GM21723 (cell line): ENCODE data around the gene MGAT5.

ENCODE experiments used
- ATAC-seq: cut with Tn5 transposase; IDR thresholded peaks from one replicate; pipeline ENCODE4 v1.9.1; 2021; ENCODE audit warnings: mild to moderate bottlenecking, moderate library complexity; ENCODE audit not compliant: unreplicated experiment

The MGAT5 gene, protein sequence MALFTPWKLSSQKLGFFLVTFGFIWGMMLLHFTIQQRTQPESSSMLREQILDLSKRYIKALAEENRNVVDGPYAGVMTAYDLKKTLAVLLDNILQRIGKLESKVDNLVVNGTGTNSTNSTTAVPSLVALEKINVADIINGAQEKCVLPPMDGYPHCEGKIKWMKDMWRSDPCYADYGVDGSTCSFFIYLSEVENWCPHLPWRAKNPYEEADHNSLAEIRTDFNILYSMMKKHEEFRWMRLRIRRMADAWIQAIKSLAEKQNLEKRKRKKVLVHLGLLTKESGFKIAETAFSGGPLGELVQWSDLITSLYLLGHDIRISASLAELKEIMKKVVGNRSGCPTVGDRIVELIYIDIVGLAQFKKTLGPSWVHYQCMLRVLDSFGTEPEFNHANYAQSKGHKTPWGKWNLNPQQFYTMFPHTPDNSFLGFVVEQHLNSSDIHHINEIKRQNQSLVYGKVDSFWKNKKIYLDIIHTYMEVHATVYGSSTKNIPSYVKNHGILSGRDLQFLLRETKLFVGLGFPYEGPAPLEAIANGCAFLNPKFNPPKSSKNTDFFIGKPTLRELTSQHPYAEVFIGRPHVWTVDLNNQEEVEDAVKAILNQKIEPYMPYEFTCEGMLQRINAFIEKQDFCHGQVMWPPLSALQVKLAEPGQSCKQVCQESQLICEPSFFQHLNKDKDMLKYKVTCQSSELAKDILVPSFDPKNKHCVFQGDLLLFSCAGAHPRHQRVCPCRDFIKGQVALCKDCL

DNA sequence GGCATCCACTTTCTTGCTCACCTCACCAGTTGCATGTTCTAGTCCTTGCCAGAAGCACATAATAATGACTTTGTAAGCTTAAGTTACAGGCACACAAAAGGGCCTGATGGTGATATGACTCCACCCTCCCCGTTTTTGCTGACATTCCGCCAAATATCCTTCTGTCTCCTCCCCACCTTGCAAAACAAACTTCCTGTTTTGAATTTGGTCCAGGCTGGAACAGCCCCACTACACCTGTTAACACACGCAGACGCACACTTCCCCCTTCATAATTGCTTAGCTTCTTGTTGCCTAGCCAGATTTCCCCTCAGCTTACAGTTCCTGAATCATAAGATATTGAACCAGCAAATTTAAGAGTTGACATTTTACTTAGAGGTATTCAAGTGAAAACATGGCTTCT, at the start of gene MGAT5:
MGAT5 (plus strand) TSS at position 269 of the 400 bp plus-strand sequence. CDS start 332 bp downstream, outside the sequence.
- ATAC-seq = no peak

GRCh38 chr2:134205087-134205486, 48.8 kb upstream of the MGAT5 start:
- ATAC-seq = no peak

GRCh38 chr2:134206031-134206430, 47.8 kb upstream of the MGAT5 start:
- peak; percentile 73 for ATAC-seq

GRCh38 chr2:134206573-134206972, 47.3 kb upstream of the MGAT5 start:
- ATAC-seq = no peak

GRCh38 chr2:134207589-134208209, 46.2 kb upstream of the MGAT5 start:
- ATAC-seq = peak; percentile 76

GRCh38 chr2:134208825-134209224, 45.0 kb upstream of the MGAT5 start:
- ATAC-seq = no peak

DNA sequence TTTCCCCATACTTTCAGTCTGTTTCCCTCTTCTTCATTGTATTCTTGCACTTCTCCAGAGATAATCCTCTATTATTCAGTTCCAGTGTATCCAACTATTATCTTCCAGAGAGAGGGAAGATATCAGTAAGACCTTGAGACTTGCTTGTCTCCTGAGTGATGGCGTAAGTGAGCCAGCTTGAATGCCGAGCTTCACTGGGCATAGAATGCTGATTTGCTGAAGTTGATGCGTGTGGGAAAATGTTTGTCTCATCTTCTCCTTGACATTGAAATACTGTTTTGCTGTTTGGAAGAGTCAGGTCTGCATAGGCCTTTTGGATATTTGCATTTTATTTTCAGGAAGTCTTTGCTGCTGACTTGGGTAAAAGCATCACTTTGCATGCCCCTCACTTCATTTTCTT, 41.1 kb upstream of the MGAT5 start:
- ATAC-seq = no peak

DNA sequence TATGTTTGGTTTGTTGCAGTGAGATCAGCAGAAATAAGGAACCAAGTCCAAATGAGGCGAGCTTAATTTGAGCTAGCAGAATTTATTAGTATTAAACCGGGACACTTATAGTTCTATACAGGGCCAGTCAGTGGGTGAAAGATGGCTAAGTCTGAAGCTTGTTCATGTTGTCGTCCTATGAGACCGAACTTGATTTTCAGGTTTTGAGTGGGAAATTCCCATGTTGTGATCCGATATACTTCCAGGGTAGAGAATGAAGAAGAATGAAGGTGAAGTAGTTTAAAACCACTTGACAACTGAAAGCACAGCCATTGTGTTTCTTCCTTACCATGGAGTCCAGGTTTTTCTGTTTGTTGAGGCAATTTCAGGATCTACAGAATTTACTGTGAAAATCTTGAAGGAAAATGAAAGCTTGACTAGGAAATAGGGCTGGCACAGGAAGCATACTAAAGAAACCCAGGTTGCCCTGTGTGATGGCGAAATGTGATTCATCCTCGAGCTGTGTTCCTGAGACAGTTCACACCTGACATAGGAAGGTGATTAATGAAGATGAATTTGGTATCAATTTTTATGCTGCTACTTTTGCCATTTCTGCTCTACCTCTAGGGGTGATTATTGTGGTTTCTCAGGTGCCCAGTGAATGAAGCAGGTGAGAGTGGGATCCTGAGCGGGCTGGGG, 37.6 kb upstream of the MGAT5 start:
- ATAC-seq = no peak

DNA sequence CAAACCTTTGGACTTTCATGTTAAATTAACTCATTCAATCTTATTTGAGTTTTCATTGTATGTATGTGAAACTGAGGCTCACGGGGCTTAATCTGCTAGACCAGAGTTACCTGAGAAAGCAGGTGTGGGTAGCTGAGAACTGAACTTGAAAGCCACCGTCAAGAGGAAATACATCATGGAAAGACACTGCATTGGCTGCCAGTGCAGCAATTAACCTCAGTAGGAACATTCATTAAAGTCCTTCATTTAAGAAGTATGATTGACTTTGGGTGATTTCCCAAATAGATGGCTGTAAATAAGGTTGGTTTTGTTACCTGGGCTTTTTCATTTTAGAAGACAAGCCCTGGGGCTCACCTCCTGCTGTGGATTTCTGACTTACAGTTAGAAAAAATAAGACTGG, 36.5 kb upstream of the MGAT5 start:
- ATAC-seq = peak; percentile 15

- ATAC-seq = peak; percentile 69
Measured at GRCh38 chr2:134217924-134218323, 35.9 kb upstream of the MGAT5 start.

GRCh38 chr2:134218414-134218813, 35.5 kb upstream of the MGAT5 start:
- ATAC-seq = peak; percentile 35

DNA sequence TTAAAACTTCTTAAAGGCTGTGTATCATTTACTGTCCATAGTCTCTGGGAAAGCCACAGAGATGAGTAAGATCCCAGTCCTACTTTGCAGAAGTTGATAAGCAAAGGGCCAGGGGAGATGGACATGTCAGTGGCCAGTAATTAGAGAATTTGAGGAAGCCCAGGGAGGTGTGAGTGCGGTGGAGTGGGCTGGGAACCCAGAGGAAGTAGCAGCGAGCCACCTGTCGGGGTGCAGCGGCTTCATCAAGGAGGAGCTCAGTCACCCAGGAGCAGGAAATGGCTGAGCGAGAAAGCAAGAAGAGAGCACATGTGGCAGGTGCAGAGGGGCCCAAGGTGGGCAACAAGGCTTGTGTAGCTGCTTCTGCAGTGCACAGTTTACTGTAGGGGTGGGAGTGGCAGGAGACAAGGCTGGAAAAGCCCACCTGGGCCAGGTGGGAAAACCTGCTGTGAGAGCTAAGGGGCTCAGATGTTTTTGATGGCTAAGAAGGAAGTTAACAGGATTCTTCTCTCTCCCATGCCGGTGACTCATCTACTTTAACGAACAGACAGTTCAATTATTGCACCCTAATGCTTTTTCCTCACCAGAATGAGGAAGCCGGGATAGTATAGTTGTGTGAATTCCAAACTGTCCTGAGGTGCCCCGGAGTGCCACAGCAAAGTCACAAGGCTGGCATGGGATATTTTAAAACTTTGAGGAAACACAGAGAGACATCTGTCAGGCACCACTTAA, 34.8 kb upstream of the MGAT5 start:
- peak; percentile 75 for ATAC-seq

- no peak for ATAC-seq
Measured at GRCh38 chr2:134220344-134220974, 33.4 kb upstream of the MGAT5 start.

- ATAC-seq = no peak
Measured at GRCh38 chr2:134224005-134224404, 29.9 kb upstream of the MGAT5 start.

GRCh38 chr2:134225173-134225572, 28.7 kb upstream of the MGAT5 start:
- no peak for ATAC-seq

GRCh38 chr2:134225841-134226240, 28.0 kb upstream of the MGAT5 start:
- ATAC-seq = no peak

DNA sequence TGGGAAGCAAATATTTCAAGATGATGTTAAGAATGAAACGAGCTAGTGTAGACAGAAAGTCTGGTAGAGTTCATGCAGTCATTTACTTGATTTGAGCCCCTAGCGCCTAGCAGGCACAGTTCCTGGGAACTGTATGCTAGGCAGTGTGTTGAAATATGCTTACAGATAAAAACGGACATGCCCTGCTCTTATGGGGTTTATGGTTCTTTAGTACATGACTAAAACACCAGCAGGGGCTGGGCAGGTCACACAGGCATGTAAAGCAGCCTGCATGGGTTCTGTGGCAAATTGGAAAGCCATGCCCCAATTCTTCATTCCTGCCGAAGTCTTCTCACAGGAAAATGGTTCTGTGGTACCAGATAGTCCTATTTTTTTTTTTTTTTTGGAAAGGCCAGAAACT, 27.3 kb upstream of the MGAT5 start:
- no peak for ATAC-seq

DNA sequence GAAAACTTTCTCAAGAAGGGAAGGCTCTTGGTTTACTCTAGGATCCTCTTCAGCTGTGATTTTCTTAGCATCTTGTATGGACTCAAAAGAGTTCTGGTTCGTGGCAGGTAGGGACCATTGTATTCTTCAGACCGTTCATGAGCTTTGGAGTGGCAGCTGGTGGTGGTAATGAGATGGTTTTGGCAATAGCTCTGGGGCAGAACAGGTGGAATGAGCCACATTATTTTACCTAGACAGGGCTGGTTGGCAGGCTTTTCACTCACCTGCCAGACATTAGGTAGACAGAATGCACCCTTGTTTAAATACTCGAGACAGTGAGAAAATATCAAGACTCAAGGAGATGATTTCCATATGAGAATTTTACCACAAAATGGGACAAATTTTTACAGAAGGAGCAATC, 26.2 kb upstream of the MGAT5 start:
- ATAC-seq = no peak

DNA sequence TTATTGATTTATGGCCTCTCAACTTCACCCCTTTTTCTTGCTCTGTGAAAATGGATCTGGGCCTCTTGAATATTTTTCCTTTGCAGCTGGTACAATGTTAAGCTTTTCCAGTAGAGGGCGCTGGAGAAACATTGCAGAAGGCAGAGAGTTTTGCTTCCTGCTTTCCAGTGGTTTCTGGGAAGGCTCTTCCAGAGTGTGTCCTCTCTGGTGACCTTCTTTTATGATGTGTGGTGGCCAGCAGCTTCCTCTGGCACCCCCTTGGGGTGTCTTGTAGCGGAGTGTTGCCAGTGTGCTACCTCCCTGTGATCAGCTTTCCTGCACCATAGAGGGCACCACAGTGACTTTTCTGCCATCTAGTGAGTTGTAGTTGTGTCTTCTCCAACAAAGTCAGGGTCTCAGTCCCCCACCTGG, 25.4 kb upstream of the MGAT5 start:
- ATAC-seq = no peak

DNA sequence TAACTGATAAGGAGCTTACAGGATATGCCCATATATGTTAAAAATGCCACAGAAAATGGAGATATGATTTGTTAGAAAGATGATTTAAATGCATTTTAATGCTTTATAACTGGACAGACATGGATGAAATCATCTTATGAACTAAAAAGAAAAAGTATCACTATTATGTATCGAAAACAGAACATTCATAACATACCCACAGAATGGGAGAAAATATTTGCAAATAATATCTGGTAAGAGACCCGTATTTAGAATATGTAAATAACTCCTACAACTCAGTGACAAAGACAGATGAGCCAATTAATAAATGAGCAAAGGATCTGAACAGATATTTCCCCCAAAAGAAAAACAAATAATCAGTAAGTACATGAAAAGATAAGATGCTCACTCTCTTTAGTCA, 24.3 kb upstream of the MGAT5 start:
- ATAC-seq = no peak
